ENCODE measurements around the gene RRAD.

RRAD gene

GRCh38 chr16:66916518-66916917, 8.8 kb downstream of the RRAD start:
- DNase-seq (ENCODE audit: low spot score), result no peak

- no peak for DNase-seq (ENCODE audit: low spot score)
Observed at GRCh38 chr16:66915041-66915440, 10.3 kb downstream of the RRAD start.

- DNase-seq (ENCODE audit: low spot score), result no peak
Observed at GRCh38 chr16:66914541-66914940, 10.8 kb downstream of the RRAD start.

- DNase-seq (ENCODE audit: low spot score), result no peak
Observed at GRCh38 chr16:66913711-66914110, 11.6 kb downstream of the RRAD start.

- no peak for DNase-seq (ENCODE audit: low spot score)
Observed at GRCh38 chr16:66913081-66913480, 12.3 kb downstream of the RRAD start.

- DNase-seq (ENCODE audit: low spot score), result no peak
Observed at GRCh38 chr16:66911801-66912200, 13.5 kb downstream of the RRAD start.

- no peak for DNase-seq (ENCODE audit: low spot score)
Observed at GRCh38 chr16:66911112-66911511, 14.2 kb downstream of the RRAD start.

- no peak for DNase-seq (ENCODE audit: low spot score)
Observed at GRCh38 chr16:66910175-66910940, 15.0 kb downstream of the RRAD start.

- DNase-seq (ENCODE audit: low spot score), result no peak
Observed at GRCh38 chr16:66908762-66909559, 16.4 kb downstream of the RRAD start.

GRCh38 chr16:66908116-66908515, 17.2 kb downstream of the RRAD start:
- DNase-seq (ENCODE audit: low spot score), result no peak

GRCh38 chr16:66906916-66907836, 18.2 kb downstream of the RRAD start:
- DNase-seq (ENCODE audit: low spot score), result no peak

GRCh38 chr16:66905633-66906539, 19.4 kb downstream of the RRAD start:
- DNase-seq (ENCODE audit: low spot score), result no peak

GRCh38 chr16:66904846-66905632, 20.3 kb downstream of the RRAD start:
- DNase-seq (ENCODE audit: low spot score), result no peak

- DNase-seq (ENCODE audit: low spot score), result no peak
Observed at GRCh38 chr16:66904428-66904845, 20.9 kb downstream of the RRAD start.

- no peak for DNase-seq (ENCODE audit: low spot score)
Observed at GRCh38 chr16:66903544-66904427, 21.5 kb downstream of the RRAD start.

GRCh38 chr16:66902648-66903543, 22.4 kb downstream of the RRAD start:
- no peak for DNase-seq (ENCODE audit: low spot score)

- no peak for DNase-seq (ENCODE audit: low spot score)
Observed at GRCh38 chr16:66901626-66902025, 23.7 kb downstream of the RRAD start.

GRCh38 chr16:66900721-66901441, 24.5 kb downstream of the RRAD start:
- DNase-seq (ENCODE audit: low spot score), result no peak

Measured in ecto neural progenitor cell (in vitro differentiated cells).